ENCODE results near the gene NFYC. TPM values are rescaled to one million over a fixed set of nuclear protein-coding genes. Genes with fewer than 3 reads are reported as not detected.

The NFYC gene
- total RNA-seq, 1 experiment from 2014 or later: 61.6 TPM

DNA sequence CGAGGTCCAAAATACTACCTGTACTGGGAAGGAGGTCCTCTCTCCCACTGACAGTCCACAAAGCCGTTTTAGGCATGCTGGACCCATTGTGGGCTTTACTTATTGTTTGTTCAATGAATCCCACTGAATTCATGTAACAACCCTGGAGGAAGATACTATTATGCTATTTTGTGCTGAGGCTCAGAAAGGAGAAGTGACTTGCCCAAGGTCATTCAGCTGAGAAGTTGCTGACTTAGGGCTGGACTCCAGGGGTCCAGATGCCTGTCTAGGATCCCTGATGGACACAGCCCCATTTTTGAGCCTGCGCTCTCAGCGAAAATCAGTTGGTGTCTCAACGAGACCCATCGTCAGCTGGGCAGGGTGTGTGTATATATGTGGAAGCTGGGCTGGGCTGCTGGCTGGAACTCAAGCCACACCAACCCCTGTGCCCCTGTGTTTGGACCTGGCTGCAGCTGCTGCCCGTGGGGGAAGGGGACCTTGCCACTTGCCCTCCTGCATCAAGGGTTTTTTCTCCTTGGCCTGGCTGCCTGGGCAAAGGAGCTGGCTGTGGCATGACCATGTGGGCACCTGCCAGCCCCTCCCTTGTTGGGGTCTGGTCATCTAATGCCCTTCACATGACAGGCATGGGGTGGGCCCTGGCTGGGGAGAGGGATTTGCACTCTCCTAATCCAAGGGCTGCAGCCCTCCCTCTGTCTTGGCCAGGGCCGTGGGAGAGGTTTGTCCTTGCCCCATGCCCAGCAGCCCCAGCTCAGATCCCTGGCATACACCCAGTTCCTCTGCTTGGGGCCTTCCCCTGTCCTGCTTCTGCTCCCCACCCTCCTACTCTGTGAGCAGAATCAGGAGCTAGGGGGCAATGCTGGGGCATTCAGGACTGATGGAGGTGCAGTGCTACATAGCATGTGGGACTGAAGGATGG lies 107.1 kb downstream of the NFYC start:
- Mint-ChIP-seq H3K27me3 (ENCODE audit: insufficient read depth, unreplicated experiment) (no peaks in the 10 kb centered on the region), H3K4me3 (ENCODE audit: unreplicated experiment) (no peak overlapping the region), H3K9me3 (ENCODE audit: unreplicated experiment) (no peaks in the 10 kb centered on the region), H3K4me1 (ENCODE audit: low read depth, unreplicated experiment) (no peaks in the 10 kb centered on the region), H3K36me3 (ENCODE audit: insufficient read depth, unreplicated experiment) (no peaks in the 10 kb centered on the region), H3K27ac (ENCODE audit: unreplicated experiment) (no peak overlapping the region)
- Histone ChIP-seq H3K9me3 (no peaks in the 10 kb centered on the region), H3K36me3 (ENCODE audit: control insufficient read depth, insufficient read depth, low read length) (no peaks in the 10 kb centered on the region), H3K4me1 (no peaks in the 10 kb centered on the region), H3K4me3 (ENCODE audit: low read depth, low read length) (no peak overlapping the region), H3K27me3 (replicated peaks; ENCODE audit: control insufficient read depth, insufficient read depth, low read length) (no peaks in the 10 kb centered on the region)
- intact Hi-C loops (cut with micrococcal nuclease; ENCODE audit: unreplicated experiment): no loop called here
- POLR2A ChIA-PET: no interaction called here
- DNase-seq: no peak
- TF ChIP-seq, protein P1, sequence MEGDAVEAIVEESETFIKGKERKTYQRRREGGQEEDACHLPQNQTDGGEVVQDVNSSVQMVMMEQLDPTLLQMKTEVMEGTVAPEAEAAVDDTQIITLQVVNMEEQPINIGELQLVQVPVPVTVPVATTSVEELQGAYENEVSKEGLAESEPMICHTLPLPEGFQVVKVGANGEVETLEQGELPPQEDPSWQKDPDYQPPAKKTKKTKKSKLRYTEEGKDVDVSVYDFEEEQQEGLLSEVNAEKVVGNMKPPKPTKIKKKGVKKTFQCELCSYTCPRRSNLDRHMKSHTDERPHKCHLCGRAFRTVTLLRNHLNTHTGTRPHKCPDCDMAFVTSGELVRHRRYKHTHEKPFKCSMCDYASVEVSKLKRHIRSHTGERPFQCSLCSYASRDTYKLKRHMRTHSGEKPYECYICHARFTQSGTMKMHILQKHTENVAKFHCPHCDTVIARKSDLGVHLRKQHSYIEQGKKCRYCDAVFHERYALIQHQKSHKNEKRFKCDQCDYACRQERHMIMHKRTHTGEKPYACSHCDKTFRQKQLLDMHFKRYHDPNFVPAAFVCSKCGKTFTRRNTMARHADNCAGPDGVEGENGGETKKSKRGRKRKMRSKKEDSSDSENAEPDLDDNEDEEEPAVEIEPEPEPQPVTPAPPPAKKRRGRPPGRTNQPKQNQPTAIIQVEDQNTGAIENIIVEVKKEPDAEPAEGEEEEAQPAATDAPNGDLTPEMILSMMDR (IDR thresholded peaks at IDR 0.05; ENCODE audit: insufficient read depth in 1 of 2, low read depth in 1 of 2, low read length in 1 of 2, severe bottlenecking in 1 of 2, unreplicated experiment in 1 of 2): no peak
- no TSS peak for BruUV-seq (replicated peaks)
- CTCF ChIA-PET: no interaction called here

DNA sequence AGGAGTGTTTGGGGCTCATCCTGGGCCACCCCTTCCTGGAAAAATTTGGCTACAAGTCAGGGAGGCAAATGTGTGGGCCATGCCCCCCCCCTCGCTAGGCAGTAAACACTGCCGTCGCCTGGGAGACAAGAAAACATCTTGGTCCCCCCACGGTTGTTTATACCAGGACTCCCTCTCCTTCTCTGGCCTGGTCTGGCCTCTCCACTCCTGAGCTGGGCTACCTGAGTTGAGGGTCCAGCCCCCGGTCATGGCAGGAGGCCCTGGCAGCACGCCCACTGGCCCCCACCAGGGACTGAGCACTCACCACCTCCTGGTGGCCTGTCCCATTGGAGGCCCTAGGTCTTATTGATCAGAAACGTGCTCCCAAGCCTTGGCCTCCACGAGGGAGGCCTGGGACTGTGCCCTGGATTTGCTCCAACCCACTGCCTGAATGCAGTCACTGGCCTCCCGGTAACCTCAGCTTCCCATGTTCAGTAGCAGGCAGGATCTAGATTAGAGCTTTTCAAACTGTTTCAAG lies 107.9 kb downstream of the NFYC start:
- TF ChIP-seq, protein P1 (IDR thresholded peaks at IDR 0.05; ENCODE audit: insufficient read depth in 1 of 2, low read depth in 1 of 2, low read length in 1 of 2, severe bottlenecking in 1 of 2, unreplicated experiment in 1 of 2): no peak
- intact Hi-C loops (cut with micrococcal nuclease; ENCODE audit: unreplicated experiment): no loop called here
- H3K4me1 ChIP-seq: no peaks in the 10 kb centered on the region
- no peaks in the 10 kb centered on the region for H3K36me3 ChIP-seq (ENCODE audit: control insufficient read depth, insufficient read depth, low read length)
- no TSS peak for BruUV-seq (replicated peaks)
- Mint-ChIP-seq H3K4me1 (ENCODE audit: low read depth, unreplicated experiment) (no peaks in the 10 kb centered on the region), H3K4me3 (ENCODE audit: unreplicated experiment) (no peak overlapping the region), H3K9me3 (ENCODE audit: unreplicated experiment) (no peaks in the 10 kb centered on the region), H3K27ac (ENCODE audit: unreplicated experiment) (no peak overlapping the region), H3K36me3 (ENCODE audit: insufficient read depth, unreplicated experiment) (no peaks in the 10 kb centered on the region), H3K27me3 (ENCODE audit: insufficient read depth, unreplicated experiment) (no peaks in the 10 kb centered on the region)
- no peak for DNase-seq
- POLR2A ChIA-PET: no interaction called here
- no peaks in the 10 kb centered on the region for H3K9me3 ChIP-seq
- H3K4me3 ChIP-seq (ENCODE audit: low read depth, low read length): no peak overlapping the region
- no peaks in the 10 kb centered on the region for H3K27me3 ChIP-seq (replicated peaks; ENCODE audit: control insufficient read depth, insufficient read depth, low read length)
- CTCF ChIA-PET: no interaction called here

DNA sequence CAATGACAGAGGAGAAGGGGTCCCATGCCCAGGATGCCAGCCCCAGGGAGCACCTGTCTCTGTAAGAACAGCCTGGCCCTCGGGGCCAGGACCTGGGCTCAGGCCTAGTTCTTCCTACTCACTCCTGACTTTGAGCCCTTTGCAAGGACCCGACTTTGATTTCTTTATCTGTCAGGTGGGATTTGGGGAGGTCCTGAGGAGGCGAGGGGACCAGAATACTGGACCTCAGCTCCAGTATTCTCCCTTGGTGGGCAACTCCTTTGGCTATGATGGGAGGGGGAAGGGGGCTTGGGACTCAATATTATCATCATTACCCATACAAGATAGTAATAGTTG lies 110.2 kb downstream of the NFYC start:
- H3K27me3 ChIP-seq (replicated peaks; ENCODE audit: control insufficient read depth, insufficient read depth, low read length): no peaks in the 10 kb centered on the region
- intact Hi-C loops (cut with micrococcal nuclease; ENCODE audit: unreplicated experiment): no loop called here
- TF ChIP-seq, protein P1 (IDR thresholded peaks at IDR 0.05; ENCODE audit: insufficient read depth in 1 of 2, low read depth in 1 of 2, low read length in 1 of 2, severe bottlenecking in 1 of 2, unreplicated experiment in 1 of 2): no peak
- H3K27me3 Mint-ChIP-seq (ENCODE audit: insufficient read depth, unreplicated experiment): no peaks in the 10 kb centered on the region
- no peaks in the 10 kb centered on the region for H3K4me1 Mint-ChIP-seq (ENCODE audit: low read depth, unreplicated experiment)
- H3K9me3 Mint-ChIP-seq (ENCODE audit: unreplicated experiment): no peaks in the 10 kb centered on the region
- no peaks in the 10 kb centered on the region for H3K36me3 Mint-ChIP-seq (ENCODE audit: insufficient read depth, unreplicated experiment)
- DNase-seq: no peak
- POLR2A ChIA-PET: no interaction called here
- no peaks in the 10 kb centered on the region for H3K36me3 ChIP-seq (ENCODE audit: control insufficient read depth, insufficient read depth, low read length)
- H3K4me1 ChIP-seq: no peaks in the 10 kb centered on the region
- BruUV-seq (replicated peaks): no TSS peak
- no peaks in the 10 kb centered on the region for H3K9me3 ChIP-seq
- no peak overlapping the region for H3K27ac Mint-ChIP-seq (ENCODE audit: unreplicated experiment)
- H3K4me3 ChIP-seq (ENCODE audit: low read depth, low read length): no peak overlapping the region
- H3K4me3 Mint-ChIP-seq (ENCODE audit: unreplicated experiment): no peak overlapping the region
- CTCF ChIA-PET: no interaction called here

Measured in Caco-2 (cell line).